ENCODE measurements around the gene ANKFY1.
"Not testable (repeated sequence)": the region's sequence is repeated elsewhere in the genome, so short reads cannot be mapped to it uniquely, and the experiment has no call there.

The ANKFY1 gene

GRCh38 chr17:4219241-4219640 lies 44.5 kb downstream of the ANKFY1 start:
- DNase-seq: no peak

- no peak for DNase-seq
These were observed 47.8 kb downstream of the ANKFY1 start for GRCh38 chr17:4215882-4216570.

- DNase-seq: no peak
These were observed 49.6 kb downstream of the ANKFY1 start for GRCh38 chr17:4214157-4214556.

GRCh38 chr17:4209611-4210010 lies 54.2 kb downstream of the ANKFY1 start:
- peak in 1 of 14 donors; percentile 43 for DNase-seq

GRCh38 chr17:4208238-4208637 lies 55.5 kb downstream of the ANKFY1 start:
- no peak for DNase-seq

- no peak for DNase-seq
These were observed 56.8 kb downstream of the ANKFY1 start for GRCh38 chr17:4206962-4207361.

- DNase-seq: no peak
These were observed 57.9 kb downstream of the ANKFY1 start for GRCh38 chr17:4205917-4206316.

GRCh38 chr17:4204710-4205173 lies 59.0 kb downstream of the ANKFY1 start:
- DNase-seq: no peak

- no peak for DNase-seq
These were observed 59.6 kb downstream of the ANKFY1 start for GRCh38 chr17:4204190-4204589.

GRCh38 chr17:4201226-4201625 lies 62.6 kb downstream of the ANKFY1 start:
- DNase-seq: no peak

GRCh38 chr17:4199818-4200402 lies 63.9 kb downstream of the ANKFY1 start:
- no peak for DNase-seq

- DNase-seq: no peak
These were observed 64.8 kb downstream of the ANKFY1 start for GRCh38 chr17:4198995-4199394.

GRCh38 chr17:4195306-4195705 lies 68.5 kb downstream of the ANKFY1 start:
- no peak for DNase-seq

GRCh38 chr17:4194796-4195195 lies 69.0 kb downstream of the ANKFY1 start:
- DNase-seq: peak in 1 of 14 donors; percentile 14

GRCh38 chr17:4190791-4191190 lies 73.0 kb downstream of the ANKFY1 start:
- not testable (repeated sequence) for DNase-seq

- DNase-seq: no peak
These were observed 74.5 kb downstream of the ANKFY1 start for GRCh38 chr17:4189280-4189679.

- no peak for DNase-seq
These were observed 75.7 kb downstream of the ANKFY1 start for GRCh38 chr17:4188076-4188475.

GRCh38 chr17:4187076-4187475 lies 76.7 kb downstream of the ANKFY1 start:
- DNase-seq: no peak

- no peak for DNase-seq
These were observed 77.4 kb downstream of the ANKFY1 start for GRCh38 chr17:4186357-4186881.

- DNase-seq: no peak
These were observed 78.1 kb downstream of the ANKFY1 start for GRCh38 chr17:4185656-4186055.

- DNase-seq: peak in 3 of 14 donors; percentile 11 to 93 (median 37)
These were observed 79.0 kb downstream of the ANKFY1 start for GRCh38 chr17:4184811-4185210.

GRCh38 chr17:4182043-4182442 lies 81.7 kb downstream of the ANKFY1 start:
- peak in 1 of 14 donors; percentile 10 for DNase-seq

GRCh38 chr17:4180791-4181190 lies 83.0 kb downstream of the ANKFY1 start:
- DNase-seq: peak in 1 of 14 donors; percentile 6

- DNase-seq: no peak
These were observed 84.7 kb downstream of the ANKFY1 start for GRCh38 chr17:4179071-4179470.

Measured in C1 segment of cervical spinal cord (tissue), 14 donors.